B cell (primary cell): Measurements from ENCODE around the gene NLRP1. TPM values are rescaled to one million over a fixed set of nuclear protein-coding genes. Genes with fewer than 3 reads are reported as not detected.
A peak's percentile ranks its signal among the peaks of the same experiment; 100 is the strongest.

Source experiments
- ATAC-seq: fragments of 200-7000 bp; cut with Tn5 transposase; one replicate; pipeline ENCODE4 v1.10.0; 2021; ENCODE audit warnings: low read depth, mild to moderate bottlenecking, moderate number of reproducible peaks, moderate library complexity
- CTCF ChIA-PET: fragments of 350-600 bp; sonication (Branson Sonifier 250); formaldehyde crosslinking; loops from one replicate; lab custom pipeline; 2021; ENCODE audit warnings: antibody characterized with exemption, inconsistent platforms; lab: Charles Lee
- POLR2A ChIA-PET: fragments of 350-600 bp; sonication (Branson Sonifier 250); formaldehyde crosslinking; loops from one replicate; lab custom pipeline; 2021; ENCODE audit warnings: antibody characterized with exemption; lab: Charles Lee
- DNase-seq: peaks from one replicate; pipeline ENCODE4 v3.0.0; 2013
- H2AFZ ChIP-seq: 2 replicates; pipeline ENCODE4 v1.6.1; 2012; ENCODE audit warnings: mild to moderate bottlenecking, low read depth, low read length; ENCODE audit not compliant: insufficient read depth, poor library complexity, severe bottlenecking
- H3K27ac ChIP-seq, 2 donors: 1 replicate in 1 of 2; 2 replicates in 1 of 2; pipeline ENCODE4 v1.5.1; 2012 to 2013; ENCODE audit warnings: low read length in 2 of 2, mild to moderate bottlenecking in 2 of 2, moderate library complexity in 1 of 2
- H3K27me3 ChIP-seq, 4 experiments: fragments of 200-600 bp in 1 of 4; sonication (generic) in 1 of 4; replicated peaks in 1 of 4; 1 replicate in 2 of 4; 2 replicates in 2 of 4; pipeline versions ENCODE4 v1.6.1 to v1.7.0; 2013 to 2016; ENCODE audit warnings: low read length in 3 of 4, mild to moderate bottlenecking in 2 of 4, mixed read lengths in 1 of 4, moderate library complexity in 1 of 4; ENCODE audit not compliant: insufficient read depth in 4 of 4, control insufficient read depth in 3 of 4; ENCODE audit errors: control extremely low read depth in 1 of 4
- H3K36me3 ChIP-seq, 2 experiments: replicated peaks in 1 of 2; 1 replicate in 1 of 2; 2 replicates in 1 of 2; pipeline versions ENCODE4 v1.6.1 to v1.7.1; 2013; ENCODE audit warnings: low read length in 1 of 2; ENCODE audit not compliant: insufficient read depth in 2 of 2, control insufficient read depth in 1 of 2; ENCODE audit errors: control extremely low read depth in 1 of 2, extremely low read depth in 1 of 2
- H3K4me1 ChIP-seq, 2 donors: fragments of 200-600 bp in 1 of 2; sonication (generic) in 1 of 2; 1 replicate in 1 of 2; 2 replicates in 1 of 2; pipeline versions ENCODE4 v1.5.1 to v1.6.1; 2013 to 2017; ENCODE audit warnings: low read length in 2 of 2; ENCODE audit not compliant: control insufficient read depth in 2 of 2, insufficient read depth in 2 of 2
- H3K4me2 ChIP-seq: replicated peaks from 2 replicates; pipeline ENCODE3; 2012; ENCODE audit warnings: mild to moderate bottlenecking, low read depth, low read length; ENCODE audit not compliant: poor library complexity, severe bottlenecking
- H3K4me3 ChIP-seq, 5 experiments: fragments of 200-600 bp in 1 of 5; sonication (generic) in 1 of 5; 1 replicate in 3 of 5; 2 replicates in 2 of 5; pipeline versions ENCODE4 v1.5.1 to v1.7.0; 2011 to 2016; ENCODE audit warnings: low read length in 4 of 5, mild to moderate bottlenecking in 4 of 5, low read depth in 2 of 5, control low read depth in 1 of 5, moderate library complexity in 1 of 5; ENCODE audit not compliant: insufficient read depth in 1 of 5; ENCODE audit errors: control extremely low read depth in 1 of 5, extremely low read depth in 1 of 5
- H3K79me2 ChIP-seq: fragments of 200-600 bp; sonication (generic); one replicate; pipeline ENCODE4 v1.6.0; 2016; ENCODE audit warnings: low read length; ENCODE audit not compliant: control insufficient read depth, insufficient read depth
- H3K9ac ChIP-seq: fragments of 200-600 bp; sonication (generic); 2 replicates; pipeline ENCODE4 v1.6.1; 2017; ENCODE audit warnings: mild to moderate bottlenecking, low read length, moderate library complexity
- H3K9me3 ChIP-seq, 3 donors: one replicate each; pipeline versions ENCODE4 v1.6.1 to v1.7.1; 2013; ENCODE audit warnings: low read length in 2 of 3; ENCODE audit not compliant: control insufficient read depth in 2 of 3, insufficient read depth in 1 of 3; ENCODE audit errors: control extremely low read depth in 1 of 3
- H4K20me1 ChIP-seq: 2 replicates; pipeline ENCODE4 v1.6.0; 2012; ENCODE audit warnings: mild to moderate bottlenecking, low read length; ENCODE audit not compliant: insufficient read depth, control insufficient read depth, poor library complexity, severe bottlenecking
- H3K27ac Mint-ChIP-seq: one replicate; pipeline ENCODE4 v1.8.0; 2021; ENCODE audit warnings: mixed read lengths
- H3K27me3 Mint-ChIP-seq: one replicate; pipeline ENCODE4 v1.8.0; 2021; ENCODE audit warnings: mixed read lengths
- H3K4me1 Mint-ChIP-seq: one replicate; pipeline ENCODE4 v1.8.0; 2021; ENCODE audit warnings: mixed read lengths
- H3K4me3 Mint-ChIP-seq: one replicate; pipeline ENCODE4 v1.8.0; 2021; ENCODE audit warnings: mixed read lengths
- H3K9me3 Mint-ChIP-seq: one replicate; pipeline ENCODE4 v1.8.0; 2022; ENCODE audit warnings: mixed read lengths; ENCODE audit not compliant: insufficient read depth
- EZH2 ChIP-seq: IDR thresholded peaks from 2 replicates; pipeline ENCODE4 v1.6.1; 2012; ENCODE audit warnings: borderline replicate concordance, low read depth, mild to moderate bottlenecking, moderate library complexity, low read length; ENCODE audit not compliant: insufficient read depth, poor library complexity, severe bottlenecking
- WGBS: methylation state at CpG from one replicate; pipeline ENCODE4 v1.1.5; 2013; ENCODE audit warnings: missing lambda C conversion rate; ENCODE audit not compliant: insufficient coverage; 5-methylcytosine and 5-hydroxymethylcytosine counted together
- intact Hi-C: fragments of 100-400 bp; cut with micrococcal nuclease; formaldehyde crosslinking; loops from one replicate; pipeline ENCODE4 v1.10.0; 2022
- polyA plus RNA-seq: library from polyadenylated mRNA; depleted of rRNA; stranded (reverse); fragments of >200 nt; gene quantifications from 2 replicates; pipeline ENCODE4 v1.2.3, GENCODE V29; 2012
- total RNA-seq, 2 donors: library from RNA; stranded (reverse); fragments of 120-200 nt in 1 of 2; gene quantifications; 1 replicate in 1 of 2; 2 replicates in 1 of 2; pipeline versions ENCODE4 v1.2.3 to v1.2.4, GENCODE V29; 2013 to 2022
- TF ChIP-seq, protein P1 (sequence below): fragments of 200-600 bp; IDR thresholded peaks from one replicate; pipeline ENCODE4 v1.8.0; 2022; ENCODE audit warnings: antibody characterized with exemption, mild to moderate bottlenecking

NLRP1 gene
- total and polyA plus RNA-seq, 2 donors (not counting 1 experiment from before 2014, with no cell fraction given) = 141 to 189 TPM

DNA sequence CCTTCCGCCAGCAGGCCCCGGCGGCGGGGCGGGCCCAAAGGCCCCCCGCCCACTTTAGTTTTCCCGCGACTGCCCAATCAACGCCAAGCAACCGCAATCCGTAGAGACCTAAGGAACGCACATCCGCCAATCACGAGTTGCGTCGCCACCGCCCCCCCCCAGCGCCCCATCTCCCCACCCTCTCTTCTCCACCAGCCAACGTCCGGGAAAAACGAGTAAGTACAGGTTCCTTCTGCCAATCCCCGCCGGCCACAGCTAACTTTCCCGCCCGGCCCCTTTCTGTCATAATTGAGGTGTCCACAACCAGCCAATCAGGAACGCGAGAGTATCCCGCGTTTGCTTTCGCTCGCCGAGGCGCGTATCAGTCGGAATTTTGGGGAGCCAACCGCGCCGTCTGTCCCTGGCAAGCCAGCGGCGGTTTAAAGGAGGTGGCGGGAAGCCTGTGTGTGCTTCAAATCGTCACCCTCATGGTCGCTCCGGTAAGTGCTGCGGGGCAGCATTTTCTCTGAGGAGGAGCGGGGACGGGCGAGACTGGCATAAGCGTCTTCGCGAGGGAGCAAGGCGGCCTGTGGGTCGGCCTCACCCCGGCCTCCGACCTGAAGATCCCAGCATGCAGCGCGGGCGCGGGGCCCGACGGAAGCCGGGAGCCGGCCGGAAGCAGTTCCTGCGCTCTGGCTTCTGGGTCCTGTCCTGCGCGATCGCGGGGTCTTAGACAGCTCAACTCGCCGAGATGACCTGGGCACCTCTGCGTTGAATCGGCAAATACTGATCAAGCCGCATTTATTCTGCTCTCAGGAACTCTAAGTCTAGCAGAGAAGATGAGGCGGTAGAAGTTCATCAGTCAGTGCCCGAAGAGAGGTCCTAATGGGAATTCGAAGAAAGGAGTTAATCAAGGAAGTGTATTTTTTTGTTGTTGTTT is 97.8 kb downstream of the NLRP1 start, which contains the start of gene MIS12:
Gene MIS12, plus strand, starts transcription at position 361 of the 919 bp plus-strand sequence. CDS start 2,297 bp downstream, outside the sequence.
- peaks cover 45% of the 10 kb centered on the region for H3K79me2 ChIP-seq
- TF ChIP-seq, protein P1, sequence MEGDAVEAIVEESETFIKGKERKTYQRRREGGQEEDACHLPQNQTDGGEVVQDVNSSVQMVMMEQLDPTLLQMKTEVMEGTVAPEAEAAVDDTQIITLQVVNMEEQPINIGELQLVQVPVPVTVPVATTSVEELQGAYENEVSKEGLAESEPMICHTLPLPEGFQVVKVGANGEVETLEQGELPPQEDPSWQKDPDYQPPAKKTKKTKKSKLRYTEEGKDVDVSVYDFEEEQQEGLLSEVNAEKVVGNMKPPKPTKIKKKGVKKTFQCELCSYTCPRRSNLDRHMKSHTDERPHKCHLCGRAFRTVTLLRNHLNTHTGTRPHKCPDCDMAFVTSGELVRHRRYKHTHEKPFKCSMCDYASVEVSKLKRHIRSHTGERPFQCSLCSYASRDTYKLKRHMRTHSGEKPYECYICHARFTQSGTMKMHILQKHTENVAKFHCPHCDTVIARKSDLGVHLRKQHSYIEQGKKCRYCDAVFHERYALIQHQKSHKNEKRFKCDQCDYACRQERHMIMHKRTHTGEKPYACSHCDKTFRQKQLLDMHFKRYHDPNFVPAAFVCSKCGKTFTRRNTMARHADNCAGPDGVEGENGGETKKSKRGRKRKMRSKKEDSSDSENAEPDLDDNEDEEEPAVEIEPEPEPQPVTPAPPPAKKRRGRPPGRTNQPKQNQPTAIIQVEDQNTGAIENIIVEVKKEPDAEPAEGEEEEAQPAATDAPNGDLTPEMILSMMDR = no peak
- no peak for TF ChIP-seq EZH2
- peak within 1 kb of the TSS; percentile 99 to 100 for H3K27ac ChIP-seq
- DNase-seq (peak; percentile 98), ATAC-seq (peak; percentile 90)
- no peaks in the 10 kb centered on the region for H3K27me3 Mint-ChIP-seq
- peak within 1 kb of the TSS; percentile 99 for H2AFZ ChIP-seq
- H3K27me3 ChIP-seq = no peaks in the 10 kb centered on the region
- H3K36me3 ChIP-seq = peaks cover 12 to 55% of the 10 kb centered on the region in 2 experiments
- H3K9me3 ChIP-seq = no peaks in the 10 kb centered on the region
- H3K4me1 ChIP-seq = peaks cover 17 to 26% of the 10 kb centered on the region in 2 donors
- H3K9me3 Mint-ChIP-seq = no peaks in the 10 kb centered on the region
- H3K27ac Mint-ChIP-seq = peak within 1 kb of the TSS; percentile 97
- H4K20me1 ChIP-seq = peaks cover 7% of the 10 kb centered on the region
- under 1% methylated on average over 68 of the region's 77 CpGs for WGBS
- ChIA-PET POLR2A (interaction anchor here (0.6 to 2.1 kb wide), 9 partner anchors 14 to 952 kb away, joined by 3 to 14 read pairs (median 6); partner anchors contain the start of genes DHX33, NUP88 and RPAIN), CTCF (interaction anchor here (1.0 kb wide), 1 partner anchor 14 kb away, joined by 3 read pairs; a partner anchor contains a TSS)
- intact Hi-C loops = loop anchor here (1.0 to 10.0 kb wide), 7 partner anchors 14 to 1951 kb away; partner anchors contain the start of genes C17orf100, C1QBP, FGF11 and MED31
- peak within 1 kb of the TSS; percentile 94 for H3K4me3 Mint-ChIP-seq
- peaks cover 42% of the 10 kb centered on the region for H3K4me1 Mint-ChIP-seq
- peak within 1 kb of the TSS; percentile 95 for H3K4me2 ChIP-seq
- peak within 1 kb of the TSS; percentile 91 for H3K9ac ChIP-seq
- peak within 1 kb of the TSS; percentile 90 to 99 (median 92) for H3K4me3 ChIP-seq
